HG03558 (cell line): ENCODE data around the gene ARFGAP1.

Source experiments
- ATAC-seq: cut with Tn5 transposase; IDR thresholded peaks from one replicate; pipeline ENCODE4 v1.9.1; 2021; ENCODE audit warnings: moderate number of reproducible peaks; ENCODE audit not compliant: unreplicated experiment; ENCODE audit errors: extremely low read depth

ARFGAP1 gene

DNA sequence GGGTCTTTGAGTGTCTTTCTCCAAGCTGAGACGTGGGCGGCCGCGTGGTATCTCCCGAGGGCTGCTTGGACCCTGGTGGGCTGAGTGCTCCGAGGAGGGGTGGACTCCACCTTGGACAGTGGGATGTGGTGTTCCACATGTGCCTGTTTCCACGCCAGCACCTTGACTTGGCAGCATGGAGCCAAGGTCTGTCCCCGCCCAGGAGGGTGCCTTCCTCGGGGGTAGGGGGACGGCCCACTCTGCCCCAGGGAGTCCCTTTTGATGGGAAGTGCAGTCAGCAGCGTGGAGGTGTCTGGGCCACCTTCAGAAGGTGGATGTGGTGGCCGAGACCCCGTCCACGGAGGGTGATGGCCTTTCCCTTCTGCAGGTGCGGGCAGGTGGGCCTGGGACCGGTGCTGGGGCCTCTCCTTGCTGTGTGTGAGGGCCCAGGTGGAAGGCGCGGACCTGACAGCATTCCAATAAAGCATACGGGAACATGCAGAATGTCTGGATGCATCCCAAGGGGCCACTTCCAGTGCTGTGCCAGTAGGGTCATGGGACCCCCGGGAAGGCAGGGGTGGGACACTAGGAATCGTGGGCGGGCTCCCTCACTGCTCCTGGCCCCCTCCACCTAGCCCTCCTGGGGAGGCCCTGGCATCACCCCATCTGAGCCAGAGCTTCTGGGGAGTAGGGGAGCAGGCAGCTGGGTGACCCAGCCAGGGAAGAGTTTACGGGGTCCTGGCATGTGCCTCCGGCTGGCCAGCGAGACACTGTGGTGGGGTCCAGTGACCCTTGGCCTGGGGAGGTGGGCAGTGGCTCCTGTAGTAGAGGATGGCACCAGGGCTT lies 16.9 kb downstream of the ARFGAP1 start:
- ATAC-seq: no peak

DNA sequence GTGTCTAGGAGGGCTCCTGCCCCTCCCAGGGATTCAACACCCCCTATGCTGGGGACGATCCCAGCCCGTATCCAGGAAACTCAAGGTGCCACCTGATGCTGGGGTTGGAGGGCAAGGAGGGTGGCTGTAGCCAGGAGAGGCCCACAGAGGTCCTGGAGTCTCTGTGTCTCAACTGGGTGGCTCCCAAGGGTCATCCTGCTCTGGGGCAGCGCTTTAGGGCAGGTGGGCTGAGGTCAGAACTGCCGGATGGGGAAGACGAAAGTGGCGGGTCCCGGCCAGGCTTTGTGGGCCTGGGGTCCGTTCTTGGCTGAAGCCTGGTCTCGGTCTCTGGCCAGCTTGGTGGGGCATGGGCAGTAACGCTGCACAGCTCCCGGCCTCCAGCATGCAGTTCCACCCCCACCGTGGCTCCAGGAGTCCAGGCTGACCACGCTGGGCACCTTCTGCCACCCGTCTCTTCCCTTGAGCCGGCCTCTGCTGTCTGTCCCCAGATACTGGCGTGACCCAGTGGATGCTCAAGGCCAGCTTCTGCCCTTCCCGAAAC lies 17.6 kb downstream of the ARFGAP1 start:
- ATAC-seq: no peak

DNA sequence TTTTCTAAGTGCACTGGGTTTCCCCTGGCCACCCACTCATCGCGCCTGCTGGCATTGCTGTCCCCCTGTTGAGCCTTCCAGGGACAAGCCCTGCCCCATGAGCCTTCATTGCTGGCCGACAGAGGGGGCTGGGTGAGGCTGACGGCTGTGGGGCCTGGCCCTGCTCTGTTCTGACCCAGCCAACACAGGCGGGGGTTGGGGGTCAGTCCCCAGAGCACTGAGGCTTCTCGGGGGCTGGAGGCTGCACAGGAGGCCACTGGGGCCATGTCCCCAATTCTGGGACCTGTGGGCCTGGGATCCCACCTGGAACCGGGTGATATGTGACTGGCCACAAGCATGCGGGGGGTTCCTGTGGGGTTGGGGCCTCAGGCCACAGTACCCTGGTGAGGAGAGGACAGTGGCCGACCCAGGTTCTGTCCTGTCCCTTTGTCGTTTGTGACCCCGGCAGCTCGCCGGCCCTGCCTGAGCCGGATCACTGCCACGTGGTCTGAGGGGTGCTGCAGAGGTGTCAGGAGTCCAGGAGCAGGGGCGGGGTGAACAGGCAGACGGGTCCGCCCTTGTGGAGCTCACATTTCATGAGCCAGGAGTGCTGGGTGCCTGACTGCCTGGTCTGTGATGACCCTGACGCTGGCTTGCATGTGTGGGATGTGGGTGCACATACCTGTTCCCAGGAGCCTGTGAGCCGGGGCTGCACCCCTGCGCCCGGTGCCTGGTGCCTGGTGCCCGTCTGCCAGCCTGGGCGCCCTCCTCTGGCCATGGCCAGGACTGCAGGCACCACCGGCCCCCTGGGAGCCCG lies 18.3 kb downstream of the ARFGAP1 start:
- ATAC-seq: no peak

DNA sequence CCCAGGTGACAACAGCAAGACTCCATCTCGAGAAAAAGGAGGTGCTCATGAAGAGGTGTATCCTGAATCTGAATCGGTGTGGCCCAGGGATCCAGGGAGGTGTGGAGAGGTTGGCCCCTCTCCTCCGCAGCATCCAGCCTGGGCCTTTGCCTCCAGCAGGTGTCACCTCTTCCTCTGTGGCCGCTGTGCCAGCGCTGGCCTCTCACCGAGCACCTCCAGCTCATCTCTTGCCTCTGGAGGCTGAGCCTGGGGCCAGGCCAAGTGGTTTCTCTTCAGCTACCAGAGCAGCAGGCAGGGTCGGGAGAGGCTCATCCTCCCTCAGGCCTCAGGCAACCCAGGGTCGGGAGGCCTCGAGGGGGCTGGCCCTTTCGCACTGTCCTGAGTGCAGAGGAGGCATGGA lies 19.2 kb downstream of the ARFGAP1 start:
- no peak for ATAC-seq

DNA sequence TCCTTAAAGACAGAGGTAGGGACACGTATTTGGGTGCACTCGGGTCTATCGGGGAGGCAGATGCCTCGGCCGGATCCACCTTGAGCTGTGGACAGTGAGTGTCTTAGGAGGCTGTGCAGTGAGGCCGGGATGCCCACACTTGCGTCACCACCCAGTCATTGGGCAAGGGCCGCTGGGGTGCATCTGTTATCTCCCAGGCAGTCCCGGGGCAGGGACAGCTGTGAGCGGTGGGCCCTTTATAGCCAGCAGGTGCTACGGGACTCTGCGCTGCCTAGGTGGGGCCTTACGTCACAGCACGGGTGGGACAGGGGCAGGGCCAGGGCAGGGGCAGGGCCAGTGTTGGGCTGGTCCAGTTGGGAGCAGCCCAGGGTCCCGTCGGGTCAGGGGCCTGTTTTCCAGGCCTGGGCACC lies 19.7 kb downstream of the ARFGAP1 start:
- no peak for ATAC-seq

DNA sequence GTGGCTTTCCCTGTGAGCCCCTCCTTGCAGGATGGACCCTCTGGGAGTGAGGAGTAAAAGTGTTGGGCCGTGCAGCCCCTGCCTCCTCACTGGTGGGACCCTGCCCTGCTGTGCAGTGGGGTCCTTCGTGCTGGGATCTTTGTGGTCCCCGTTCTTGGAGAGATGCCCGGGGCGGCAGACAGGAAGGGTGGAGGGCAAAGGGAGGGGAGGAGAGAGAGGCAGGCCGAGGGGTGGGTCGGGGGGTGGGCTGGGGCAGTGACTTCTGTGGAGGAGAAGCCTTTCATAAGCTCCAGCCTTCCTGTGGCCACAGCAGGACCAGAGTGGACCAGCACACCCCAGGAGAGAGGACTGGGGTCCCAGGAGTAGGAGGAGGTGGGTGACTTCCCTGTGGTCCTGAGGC lies 20.3 kb downstream of the ARFGAP1 start, which contains the start of gene COL20A1:
Gene COL20A1 (plus strand): TSS at position 283 of the 400 bp plus-strand sequence. CDS start 1,922 bp downstream, outside the sequence.
- no peak for ATAC-seq

DNA sequence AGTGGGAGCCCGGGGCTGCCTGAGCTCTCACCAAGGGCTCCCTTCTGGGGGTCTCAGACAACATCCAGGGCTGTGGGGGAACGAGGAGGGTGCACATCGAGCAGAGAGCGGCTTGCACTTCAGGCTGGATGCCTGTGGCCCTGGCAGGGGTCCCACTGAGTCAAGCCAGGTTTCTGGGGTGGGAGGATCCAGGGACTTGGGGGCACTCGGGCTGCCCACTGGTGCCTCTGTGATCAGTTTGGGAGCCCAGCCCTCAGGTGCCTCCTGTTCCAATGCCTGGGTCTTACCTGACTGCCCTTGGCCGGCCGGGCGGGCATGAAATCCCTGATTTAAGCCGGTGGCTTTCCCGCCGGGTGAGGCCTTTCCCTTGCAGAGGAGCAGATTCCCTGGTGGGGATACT lies 20.8 kb downstream of the ARFGAP1 start:
- no peak for ATAC-seq

DNA sequence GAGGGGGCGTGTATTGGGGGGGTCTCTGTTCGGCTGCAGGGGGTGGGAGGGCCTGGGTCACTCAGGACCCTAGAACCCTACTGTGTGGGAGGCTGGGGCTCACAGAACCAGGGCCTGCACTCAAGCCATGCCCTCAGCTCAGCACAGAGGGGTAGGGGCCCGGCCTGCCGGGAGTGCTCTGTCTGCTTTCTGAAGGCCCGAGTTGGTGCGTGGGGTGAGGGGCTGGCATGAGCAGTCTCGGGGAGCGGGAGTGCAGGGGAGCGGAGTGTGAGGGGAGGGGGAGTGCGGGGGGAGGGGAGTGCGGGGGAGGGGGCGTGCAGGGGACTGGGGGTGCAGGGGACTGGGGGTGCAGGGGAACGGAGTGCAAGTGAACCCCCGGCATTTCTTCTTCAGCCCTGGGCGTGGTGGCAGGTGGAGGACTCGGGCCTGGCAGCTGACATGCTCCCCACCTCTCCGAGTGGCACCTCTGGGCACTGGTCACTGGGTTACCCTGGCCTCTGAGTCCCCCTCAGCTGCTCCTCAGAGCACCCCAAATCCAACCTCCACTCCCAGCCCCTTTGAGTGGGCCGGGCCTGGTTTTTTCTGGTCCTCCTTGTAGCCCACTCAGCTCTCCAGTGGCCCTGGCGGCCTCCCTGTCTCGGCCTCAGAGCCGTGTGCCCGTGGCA lies 21.4 kb downstream of the ARFGAP1 start:
- no peak for ATAC-seq

DNA sequence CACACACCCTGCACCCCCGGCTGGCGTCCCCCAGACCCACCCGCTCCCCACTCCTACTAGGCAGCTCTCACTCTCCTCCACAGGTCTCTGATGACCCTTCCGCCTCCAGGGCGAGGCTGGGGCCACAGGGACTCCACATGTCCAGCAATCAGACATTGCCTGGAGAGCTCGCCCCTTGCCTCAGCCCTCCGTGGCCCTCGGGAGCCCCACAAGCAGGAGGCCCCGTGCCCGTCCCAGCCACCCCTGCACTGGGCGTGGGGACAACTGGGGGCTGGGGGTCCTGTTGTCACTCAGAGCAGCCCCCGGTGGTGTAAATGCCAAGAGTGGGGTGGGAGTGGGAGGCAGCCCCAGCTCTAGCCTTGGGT lies 21.9 kb downstream of the ARFGAP1 start:
- no peak for ATAC-seq

DNA sequence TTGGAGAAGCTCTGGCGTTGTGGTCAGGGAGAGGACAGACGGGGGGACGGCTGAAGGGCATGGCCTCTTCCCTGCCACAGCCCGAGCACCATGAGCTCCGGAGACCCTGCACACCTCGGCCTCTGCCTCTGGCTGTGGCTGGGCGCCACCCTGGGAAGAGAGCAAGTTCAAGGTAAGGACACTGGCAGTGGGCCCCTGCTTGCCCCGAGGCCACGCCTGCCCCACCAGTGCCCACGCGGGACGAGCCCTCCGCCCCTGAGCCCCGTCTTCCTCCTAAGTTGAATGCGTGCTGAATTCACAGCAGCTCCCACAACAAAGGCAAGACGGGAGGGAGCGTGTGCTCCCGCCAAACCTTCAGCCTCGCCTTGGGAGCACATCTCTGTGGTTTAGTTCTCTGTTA lies 22.4 kb downstream of the ARFGAP1 start:
- ATAC-seq: no peak

DNA sequence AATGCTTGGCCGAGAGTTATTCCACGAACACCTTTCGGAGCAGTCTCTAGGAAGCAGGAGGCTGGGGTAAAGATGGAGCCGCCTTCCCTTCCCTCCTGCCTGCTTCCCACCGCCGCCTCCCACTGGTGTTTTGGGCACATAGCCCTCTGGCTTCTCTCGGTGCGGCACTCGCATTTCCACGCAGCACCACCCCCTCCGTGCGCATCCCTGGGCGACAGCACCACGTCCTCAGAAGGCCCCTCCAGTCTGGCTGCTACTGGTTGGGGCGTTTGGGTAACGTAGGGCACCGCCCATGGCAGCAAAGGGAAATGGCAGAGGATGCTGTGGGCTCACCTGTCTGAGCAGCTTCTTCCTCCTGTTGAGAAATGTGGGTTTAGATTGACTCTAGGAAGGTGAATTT lies 22.8 kb downstream of the ARFGAP1 start:
- no peak for ATAC-seq

DNA sequence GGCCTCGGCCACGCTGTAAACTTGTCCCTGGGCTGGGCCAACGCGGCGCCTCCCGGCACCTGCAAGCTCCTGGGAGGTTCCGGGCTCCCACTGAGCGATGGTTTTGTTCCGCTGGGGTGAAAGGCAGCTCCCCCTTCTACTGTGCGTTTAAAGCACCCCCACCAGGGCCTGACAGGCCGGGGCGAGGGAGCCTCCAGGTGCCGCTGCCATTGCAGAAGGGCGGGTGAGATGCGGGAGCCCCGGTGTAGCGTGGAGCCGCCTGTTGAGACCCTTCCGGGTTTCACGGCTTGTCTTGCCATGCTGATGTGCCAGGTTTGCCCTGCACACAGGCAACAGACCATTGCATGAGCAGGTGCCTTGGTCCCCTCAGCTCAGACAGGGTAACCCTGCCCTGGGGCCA lies 23.2 kb downstream of the ARFGAP1 start:
- no peak for ATAC-seq

DNA sequence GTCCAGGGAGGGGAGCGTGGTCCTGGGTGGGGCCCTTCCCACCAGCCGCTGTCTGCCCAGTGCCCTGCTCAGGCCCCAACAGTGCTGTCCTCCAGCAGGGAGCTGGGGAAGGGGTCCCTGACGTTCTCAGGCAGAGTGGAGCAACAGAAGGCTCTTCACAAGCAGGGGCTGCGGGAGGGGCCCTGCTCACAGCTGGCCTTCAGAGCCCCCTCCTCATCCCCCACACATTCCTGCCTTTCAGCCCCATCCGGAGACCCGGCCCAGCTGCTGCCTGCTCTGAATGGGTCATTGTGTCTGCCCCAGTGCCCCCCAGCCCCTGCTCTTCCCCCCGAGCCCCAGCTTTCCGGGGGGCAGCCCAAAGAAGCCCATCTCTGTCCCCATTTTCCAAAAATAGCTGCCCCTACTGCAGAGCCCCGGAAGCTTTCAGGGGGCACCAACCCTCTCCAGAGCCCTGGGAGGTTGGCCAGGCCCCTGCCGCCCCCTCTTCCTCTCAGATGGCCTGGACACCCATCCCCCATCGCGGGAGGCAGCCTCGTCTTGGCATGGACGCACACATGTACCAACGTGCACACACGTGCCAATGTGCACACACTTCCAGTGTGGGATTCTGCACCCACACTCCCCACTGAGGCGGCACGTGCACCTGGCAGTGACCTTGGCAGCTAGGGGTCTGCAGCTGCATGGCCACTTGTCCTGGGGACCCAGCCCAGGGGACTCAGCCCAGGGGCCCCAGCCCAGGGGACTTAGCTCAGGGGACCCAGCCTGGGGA lies 24.1 kb downstream of the ARFGAP1 start:
- ATAC-seq: no peak

DNA sequence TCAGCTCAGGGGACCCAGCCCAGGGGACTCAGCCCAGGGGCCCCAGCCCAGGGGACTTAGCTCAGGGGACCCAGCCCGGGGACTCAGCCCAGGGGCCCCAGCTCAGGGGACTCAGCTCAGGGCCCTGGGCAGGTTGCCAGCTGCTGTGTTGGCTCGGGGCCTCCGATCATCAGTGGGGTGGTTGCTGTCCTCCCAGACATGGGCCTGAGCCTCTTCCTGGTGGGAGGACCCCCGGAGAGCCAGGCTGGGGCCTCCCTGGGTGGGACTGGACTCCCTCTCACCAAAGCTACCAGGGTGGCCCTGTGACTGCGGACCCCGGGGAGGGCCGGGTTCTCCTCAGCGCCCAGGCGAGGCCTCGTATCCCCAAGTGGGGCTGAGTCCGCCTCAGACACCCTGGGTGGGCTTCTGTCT lies 24.8 kb downstream of the ARFGAP1 start:
- no peak for ATAC-seq

DNA sequence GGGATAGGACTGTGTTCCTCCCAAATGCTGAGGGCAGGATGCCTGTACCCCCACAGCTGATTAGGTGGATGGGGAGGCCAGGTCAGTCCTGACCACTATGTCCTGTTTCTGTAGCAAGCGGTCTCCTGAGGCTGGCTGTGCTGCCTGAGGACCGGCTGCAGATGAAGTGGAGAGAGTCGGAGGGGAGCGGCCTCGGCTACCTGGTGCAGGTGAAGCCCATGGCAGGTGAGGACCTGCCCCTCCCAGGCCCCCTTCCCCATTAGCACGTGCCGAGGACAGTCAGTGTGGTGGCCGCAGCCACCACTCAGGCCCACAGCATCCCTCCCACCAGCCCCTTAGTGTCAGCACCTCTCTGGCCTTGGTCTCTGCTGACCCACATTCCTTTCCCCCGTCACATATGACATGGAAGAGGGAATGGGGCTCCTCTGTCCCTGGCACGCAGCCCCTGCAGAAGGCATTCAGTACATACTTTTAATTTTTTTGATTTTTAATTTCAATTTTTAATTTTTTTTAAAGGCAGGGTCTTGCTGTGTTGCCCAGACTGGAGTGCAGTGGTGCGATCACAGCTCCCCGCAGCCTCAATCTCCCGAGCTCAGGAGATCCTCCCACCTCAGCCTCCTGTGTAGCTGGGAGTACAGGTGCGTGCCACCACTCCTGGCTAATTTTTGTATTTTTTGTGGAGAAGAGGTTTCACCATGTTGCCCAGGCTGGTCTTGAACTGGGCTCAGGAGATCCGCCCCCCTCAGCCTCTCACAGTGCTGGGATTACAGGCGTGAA lies 25.4 kb downstream of the ARFGAP1 start:
- ATAC-seq: no peak

DNA sequence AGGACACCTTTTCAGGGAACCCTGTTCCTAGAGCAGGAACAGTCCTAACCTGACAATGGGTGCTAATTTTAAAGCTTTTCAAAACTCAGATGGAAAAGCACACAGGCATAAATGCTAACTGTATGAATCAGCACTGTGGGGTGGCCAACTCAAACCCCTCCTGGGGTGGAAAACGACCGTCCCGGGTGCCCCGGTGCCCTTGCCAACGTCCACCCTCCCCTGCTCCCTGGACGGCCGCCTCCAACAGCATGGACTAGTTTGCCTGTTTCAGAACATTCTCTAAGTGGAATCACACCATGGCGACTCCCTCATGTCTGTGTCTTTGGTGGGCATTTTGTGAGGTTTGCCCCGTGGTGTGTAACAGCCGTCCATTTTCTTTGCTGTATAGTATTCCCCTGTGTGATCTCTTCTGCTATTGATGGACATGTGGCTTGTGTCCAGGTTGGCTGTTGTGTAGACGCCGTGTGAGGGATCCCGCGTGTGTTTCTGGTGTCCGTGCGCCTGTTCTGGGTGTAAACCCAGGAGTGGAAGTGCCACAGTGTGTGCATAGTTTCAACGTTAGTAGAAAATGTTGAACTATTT lies 26.2 kb downstream of the ARFGAP1 start:
- ATAC-seq: no peak

DNA sequence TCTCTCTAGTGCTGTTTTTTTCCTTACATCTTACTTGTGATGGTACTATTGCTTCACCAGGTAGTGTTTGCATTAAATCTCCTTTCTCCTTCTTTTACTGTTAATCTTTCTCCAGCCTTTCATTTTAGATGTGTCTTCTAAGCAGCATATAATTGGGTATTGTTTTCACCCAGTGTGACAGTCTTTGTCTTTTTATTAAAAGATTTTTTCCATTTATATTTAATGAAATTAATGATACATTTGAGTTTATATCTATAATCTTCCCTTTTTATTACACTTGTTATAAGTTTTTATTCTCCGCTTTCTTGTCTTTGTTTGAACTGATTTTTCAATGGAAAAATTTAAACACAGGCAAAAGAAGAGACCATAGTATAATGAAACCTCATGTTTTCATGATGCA lies 29.1 kb downstream of the ARFGAP1 start:
- no peak for ATAC-seq

DNA sequence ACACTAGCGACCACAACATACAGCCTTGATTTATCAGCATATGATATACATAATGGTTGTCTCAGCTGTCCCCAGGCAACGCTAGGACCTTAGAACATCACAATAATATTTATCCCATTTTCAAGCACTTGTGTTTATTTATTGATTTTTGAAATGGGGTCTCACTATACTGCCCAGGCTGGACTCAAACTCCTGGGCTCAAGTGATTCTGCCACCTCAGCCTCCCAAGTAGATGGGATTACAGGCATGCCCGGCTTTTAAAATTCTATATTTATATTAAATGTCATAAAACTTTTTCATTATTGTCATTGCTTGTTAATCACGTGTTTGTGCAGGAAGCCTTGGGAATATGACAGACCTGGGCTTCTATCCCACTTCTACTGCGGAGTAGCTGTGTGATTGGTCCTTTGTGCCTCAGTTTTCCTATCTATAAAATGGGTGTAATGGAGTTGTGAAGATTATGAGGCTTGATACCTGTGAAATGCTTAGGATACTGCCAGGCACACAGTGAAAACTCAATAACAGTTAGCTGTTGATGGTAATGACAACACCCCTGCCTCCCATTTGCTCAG lies 30.6 kb downstream of the ARFGAP1 start:
- no peak for ATAC-seq

DNA sequence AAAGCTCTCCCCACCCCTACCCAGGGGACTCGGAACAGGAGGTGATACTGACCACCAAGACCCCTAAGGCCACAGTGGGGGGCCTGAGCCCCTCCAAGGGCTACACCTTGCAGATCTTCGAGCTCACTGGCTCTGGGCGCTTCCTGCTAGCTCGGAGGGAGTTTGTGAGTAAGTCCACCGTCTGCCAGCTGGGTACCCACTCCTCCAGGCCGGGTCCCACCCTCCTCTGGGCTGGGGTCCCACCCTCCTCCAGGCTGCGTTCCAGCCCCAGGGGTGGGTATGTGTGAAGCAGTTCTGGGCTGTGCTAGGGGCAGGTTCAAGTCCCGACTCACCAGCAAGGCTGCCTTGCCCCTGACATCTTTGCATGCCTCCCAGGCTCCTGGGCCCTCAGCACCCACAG lies 32.8 kb downstream of the ARFGAP1 start:
- ATAC-seq: no peak
